GM10847 (cell line): ENCODE data around the gene PTPN1.

Experiments used
- POLR2A ChIP-seq: IDR thresholded peaks from 2 replicates; pipeline ENCODE4 v1.6.1; 2011; ENCODE audit not compliant: insufficient read length; ENCODE audit errors: extremely low read depth

The PTPN1 gene

DNA sequence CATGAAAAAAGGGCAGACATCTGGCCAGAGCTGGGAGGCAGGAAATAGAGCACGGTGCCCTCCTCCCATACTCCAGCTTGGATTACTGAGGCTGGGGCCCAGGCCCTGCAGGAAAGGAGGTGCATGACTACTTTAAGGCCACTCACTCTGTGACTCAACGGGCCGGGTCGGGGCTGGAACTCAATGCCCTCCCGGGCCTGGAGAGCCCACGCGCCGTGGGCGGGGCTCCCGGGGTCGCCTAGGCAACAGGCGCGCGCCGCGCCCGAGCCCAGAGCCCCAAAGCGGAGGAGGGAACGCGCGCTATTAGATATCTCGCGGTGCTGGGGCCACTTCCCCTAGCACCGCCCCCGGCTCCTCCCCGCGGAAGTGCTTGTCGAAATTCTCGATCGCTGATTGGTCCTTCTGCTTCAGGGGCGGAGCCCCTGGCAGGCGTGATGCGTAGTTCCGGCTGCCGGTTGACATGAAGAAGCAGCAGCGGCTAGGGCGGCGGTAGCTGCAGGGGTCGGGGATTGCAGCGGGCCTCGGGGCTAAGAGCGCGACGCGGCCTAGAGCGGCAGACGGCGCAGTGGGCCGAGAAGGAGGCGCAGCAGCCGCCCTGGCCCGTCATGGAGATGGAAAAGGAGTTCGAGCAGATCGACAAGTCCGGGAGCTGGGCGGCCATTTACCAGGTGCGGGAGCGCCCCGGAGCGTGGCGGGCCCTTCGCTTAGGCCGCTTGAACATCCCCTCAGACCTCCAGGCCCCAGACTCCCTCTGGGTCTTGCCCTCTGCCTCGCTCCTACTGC lies at the start of gene PTPN1:
Gene PTPN1, plus strand, starts transcription at position 461 of the 783 bp plus-strand sequence. Its CDS starts 145 bp downstream, at position 606.
- peak; percentile 98 for TF ChIP-seq POLR2A

DNA sequence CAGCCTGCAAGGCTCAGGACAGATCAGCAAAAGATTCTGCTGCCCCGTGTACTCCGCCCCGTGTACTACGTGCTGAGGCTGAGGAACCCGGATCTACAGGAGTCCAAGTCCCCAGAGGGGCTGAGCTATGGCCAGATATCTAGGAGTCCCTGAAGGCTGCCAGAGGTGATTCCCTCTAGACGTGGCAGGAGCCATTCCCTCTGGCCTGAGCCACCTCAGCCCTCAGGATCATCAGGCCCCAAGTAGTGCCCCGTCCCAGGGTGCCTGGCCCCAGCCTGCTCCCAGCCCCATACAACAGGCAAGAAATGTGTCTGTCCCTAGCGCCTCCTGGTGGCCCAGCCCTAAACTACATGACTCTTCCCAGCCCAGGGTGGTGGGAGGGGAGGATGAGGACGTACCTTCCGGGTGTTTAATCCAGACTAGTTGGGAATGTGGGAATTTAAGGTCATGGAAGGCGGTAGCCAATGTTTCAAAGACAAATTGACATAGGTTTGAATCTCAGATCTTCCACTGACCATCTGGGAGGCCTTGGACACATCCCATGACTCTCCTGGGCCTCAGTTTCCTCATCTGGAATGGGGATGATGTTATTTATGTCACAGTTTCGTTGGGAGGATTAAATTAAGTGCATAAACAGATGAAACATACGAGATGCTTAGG lies 49.4 kb upstream of the PTPN1 start:
- no peak for TF ChIP-seq POLR2A

DNA sequence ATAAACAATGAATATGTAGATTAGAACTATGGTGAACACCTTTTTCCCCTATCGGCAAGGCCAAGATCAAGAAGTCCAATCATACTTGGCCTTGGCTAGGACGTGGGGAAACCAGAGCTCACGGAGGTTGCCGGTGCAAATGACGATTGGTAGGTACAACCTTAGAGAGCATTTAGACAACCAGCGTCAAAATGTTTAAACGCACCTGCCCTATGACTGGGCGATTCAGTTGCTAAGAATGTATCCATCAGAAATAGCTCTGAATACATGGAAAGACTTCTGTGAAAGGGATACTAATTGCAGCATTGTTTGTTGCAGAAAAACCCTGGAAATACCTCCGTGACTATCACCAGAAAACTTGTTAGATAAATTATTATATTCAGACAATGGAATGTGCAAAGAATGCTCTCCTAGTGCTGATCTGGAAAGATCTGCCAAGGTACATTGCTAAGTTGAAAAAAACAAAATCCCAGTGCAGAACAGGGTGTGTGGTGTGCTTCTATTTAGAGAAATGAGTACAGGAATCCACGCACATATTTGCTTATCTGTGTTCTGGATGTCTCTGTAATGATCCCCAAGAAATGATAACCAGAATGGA lies 48.0 kb upstream of the PTPN1 start:
- TF ChIP-seq POLR2A, result no peak

DNA sequence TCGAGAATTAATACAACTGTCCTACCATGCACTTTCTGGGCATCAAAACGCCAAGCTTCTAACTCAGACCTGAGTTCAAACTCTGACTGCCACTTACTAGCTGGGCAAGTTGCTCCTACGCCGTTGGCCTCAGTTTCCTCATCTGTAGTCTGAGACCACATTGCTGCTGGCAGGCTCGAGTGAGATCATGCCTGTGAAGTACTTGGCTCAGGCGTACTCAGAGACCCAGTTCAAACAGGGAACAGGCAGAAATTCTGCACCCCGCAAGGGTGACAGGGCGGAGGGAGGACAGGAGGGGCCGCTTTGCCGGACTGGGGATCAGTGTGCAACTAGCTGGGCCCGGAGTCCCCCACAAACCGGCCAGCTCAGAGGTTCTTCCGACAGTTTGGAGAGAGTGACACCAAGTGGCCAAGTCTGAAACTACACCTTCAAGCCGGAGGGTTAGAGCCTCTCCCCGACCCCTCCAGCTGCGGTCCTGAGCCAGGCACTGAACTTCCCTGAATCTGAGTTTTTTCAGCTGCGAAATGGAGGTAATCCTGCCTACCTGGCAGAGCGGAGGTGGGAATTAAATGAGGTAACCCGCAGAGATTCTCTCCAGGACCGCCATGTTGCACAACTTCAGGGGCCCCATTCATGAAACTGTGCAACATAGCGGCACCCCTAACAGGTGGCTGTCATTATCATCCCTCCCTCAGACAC lies 46.0 kb upstream of the PTPN1 start:
- no peak for TF ChIP-seq POLR2A

DNA sequence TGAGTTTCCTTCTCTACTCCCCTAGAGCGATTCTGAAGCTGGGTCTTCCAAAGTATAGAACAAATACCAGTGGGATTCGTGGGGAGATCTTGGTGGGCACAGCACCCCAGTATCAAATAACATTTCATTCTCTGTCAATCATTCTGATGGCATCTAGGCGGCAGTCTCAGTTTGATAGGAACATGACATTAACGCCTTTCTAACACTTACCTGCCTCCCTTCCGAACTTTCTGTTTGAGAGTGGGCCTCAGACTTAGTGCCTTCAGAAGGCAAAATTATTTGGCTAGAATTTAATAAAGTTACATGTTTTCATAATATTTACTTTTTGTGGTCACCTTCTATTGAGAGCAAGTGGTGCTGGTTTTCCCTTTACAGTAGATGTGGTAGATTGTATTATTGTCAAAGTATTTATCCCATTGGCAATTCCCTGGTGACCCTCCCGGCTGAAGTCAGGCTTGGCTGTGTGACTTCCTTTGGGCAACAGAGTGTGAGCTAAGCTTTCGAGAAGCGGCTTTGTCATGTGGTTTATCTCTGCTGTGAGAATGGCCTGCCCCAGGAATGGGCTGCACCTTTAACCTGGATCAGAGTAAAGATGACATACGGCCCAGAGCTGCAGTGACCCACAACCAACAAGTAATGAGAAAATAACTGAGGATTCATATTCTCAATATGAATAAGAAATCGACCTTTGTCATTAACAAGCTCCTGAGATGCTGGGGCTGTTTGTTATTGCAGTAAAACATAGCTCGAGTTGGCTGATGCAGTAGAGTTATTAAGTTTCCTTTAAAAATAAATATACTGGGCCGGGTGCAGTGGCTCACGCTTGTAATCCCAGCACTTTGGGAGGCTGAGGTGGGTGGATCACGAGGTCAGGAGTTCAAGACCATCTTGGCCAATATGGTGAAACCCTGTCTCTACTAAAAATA lies 45.2 kb upstream of the PTPN1 start:
- no peak for TF ChIP-seq POLR2A

DNA sequence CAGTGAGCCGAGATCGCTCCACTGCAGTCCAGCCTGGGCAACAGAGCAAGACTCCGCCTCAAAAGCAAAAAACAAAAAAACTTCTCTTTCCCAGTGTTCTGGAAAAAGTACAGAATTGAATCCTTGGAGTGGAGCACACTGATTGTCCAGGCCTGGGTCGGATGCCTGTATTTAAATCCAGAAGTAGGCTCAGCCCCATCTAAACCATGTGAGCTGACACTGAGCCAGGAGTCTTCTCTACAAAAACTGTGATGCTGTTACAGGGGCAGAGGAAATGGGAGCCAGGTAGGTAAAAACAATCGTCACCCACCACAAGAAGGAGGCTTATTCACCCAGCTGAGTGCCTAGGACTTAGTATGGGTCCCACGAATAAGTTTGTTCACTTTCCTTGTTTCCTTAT lies 43.0 kb upstream of the PTPN1 start:
- TF ChIP-seq POLR2A, result no peak

DNA sequence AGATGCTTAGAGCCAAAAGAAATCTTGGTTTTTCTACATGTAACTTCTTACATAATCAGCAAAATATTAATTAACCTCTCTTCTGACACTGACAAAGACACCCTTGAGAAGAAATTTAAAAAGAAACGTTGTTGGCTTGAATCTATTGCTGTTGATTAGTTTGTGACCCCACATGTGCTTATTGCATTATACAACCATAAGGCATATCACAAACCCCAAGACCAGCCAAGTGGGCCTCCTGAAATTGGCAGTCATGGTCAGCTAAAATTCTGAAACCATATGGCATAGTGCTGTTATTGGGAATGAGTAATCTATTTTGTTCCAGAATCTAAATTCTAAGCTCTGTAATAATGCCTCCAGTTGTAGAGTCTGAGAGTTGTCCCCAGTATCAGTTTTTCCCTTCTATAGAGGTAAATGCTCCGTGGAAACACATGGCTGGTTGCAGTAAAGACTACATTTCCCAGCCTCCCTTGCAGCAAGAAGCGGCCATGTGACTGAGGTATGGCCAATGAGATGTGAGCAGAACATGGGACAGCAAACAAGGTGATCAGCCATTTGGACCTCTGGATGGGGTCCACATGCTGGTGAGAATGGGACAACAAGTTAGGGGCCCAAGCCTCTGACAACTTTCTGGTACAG lies 42.3 kb upstream of the PTPN1 start:
- TF ChIP-seq POLR2A, result no peak

DNA sequence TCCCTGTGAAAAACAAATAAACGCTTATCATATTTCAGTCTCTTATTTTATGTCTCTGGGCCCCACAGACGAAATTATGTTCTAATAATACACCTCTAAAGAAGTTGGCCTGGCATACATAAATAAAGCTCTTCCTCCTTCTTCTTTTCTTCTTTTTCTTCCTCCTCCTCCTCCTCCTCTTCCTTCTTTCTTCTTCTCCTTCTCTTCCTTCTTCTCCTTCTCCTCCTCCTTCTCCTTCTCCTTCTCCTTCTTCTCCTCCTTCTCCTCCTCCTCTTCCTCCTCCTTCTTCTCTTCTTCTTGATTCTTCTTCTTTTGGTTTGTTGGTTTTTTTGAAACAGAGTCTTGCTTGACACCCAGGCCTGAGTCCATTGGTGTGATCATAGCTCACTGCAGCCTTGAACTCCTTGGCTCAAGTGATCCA lies 41.8 kb upstream of the PTPN1 start:
- TF ChIP-seq POLR2A, result no peak

DNA sequence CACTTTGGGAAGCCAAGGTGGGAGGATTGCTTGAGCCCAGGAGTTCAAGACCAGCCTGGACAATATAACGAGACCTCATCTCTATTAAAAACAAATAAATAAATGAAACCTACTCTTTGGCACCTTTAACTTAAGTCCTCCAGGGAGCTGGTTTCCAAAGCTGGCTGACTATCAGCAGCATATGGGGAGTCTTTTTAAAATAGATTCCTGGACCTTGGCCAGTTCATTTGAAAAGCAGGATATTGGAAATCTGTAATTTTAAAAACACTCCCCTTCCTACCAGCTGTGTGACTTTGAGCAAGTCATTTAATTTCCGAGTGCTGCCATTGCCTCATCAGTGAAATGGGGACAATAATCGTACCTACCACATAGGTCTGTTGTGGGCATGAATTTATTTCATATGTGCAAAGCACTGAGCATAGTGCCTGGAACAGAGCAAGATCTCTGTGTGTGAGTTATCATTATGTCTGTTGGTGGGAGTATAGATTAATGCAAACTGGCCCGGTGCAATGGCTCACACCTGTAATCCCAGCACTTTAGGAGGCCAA lies 40.9 kb upstream of the PTPN1 start:
- TF ChIP-seq POLR2A, result no peak

DNA sequence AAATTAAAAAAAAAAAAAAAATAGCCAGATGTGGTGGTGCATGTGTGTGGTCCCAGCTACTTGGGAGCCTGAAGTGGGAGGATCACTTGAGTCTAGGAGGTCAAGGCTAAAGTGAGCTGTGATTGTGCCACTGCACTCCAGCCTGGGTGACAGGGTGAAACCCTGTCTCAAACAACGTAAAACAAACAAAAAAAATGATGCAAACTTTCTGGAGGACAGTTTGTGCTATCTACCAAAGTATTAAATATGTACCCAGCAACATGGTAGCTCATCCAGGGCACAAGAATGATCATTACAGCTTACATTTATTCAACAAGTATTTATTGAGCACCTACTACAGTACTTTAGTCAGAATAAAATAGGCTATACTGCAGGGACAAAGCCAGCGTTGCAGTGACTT lies 40.4 kb upstream of the PTPN1 start:
- TF ChIP-seq POLR2A, result no peak

DNA sequence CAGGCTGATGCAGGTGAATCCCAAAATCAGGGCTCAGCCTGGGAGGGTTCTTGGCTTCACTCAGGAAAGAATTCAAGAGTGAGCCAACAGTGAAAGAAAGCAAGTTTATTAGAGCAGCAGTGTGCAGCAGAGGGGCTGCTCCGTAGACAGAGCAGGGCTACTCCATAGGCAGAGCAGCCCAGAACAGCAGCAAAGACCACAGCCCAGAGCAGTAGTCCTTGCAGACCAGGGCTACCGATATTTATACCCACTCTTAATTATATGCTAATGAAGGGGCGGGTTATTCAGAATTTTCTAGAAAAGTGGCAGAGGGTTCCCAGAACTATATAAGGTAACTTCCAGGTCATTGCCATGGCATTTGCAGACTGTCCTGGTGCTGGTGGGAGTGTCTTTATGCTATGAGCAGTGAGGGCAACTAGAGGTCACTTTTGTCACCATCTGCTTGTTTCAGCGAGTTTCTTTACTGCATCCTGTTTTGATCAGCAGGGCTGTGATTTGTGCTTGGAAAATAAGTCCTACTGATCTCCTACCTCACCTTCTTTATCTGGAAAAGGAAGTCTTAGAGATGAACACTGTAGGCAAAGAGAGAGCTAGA lies 39.8 kb upstream of the PTPN1 start:
- no peak for TF ChIP-seq POLR2A

DNA sequence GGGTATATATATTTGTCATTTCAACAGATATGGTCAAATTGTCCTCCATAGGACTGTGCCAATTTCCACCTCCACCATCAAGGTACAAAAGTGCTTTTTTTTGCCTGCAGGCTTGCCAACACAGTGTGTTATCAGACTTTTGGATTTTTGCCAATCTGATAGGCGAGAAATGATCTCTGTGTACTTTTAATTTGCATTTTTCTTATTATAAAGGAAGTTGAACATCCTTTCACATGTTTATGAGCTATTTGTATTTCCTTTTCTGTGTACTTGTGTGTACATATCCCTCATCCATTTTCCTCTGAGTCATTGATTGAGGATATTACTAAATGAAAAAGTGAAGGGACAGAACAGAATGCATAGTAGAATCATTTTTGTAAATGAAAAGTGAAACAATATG lies 39.0 kb upstream of the PTPN1 start:
- TF ChIP-seq POLR2A, result no peak

DNA sequence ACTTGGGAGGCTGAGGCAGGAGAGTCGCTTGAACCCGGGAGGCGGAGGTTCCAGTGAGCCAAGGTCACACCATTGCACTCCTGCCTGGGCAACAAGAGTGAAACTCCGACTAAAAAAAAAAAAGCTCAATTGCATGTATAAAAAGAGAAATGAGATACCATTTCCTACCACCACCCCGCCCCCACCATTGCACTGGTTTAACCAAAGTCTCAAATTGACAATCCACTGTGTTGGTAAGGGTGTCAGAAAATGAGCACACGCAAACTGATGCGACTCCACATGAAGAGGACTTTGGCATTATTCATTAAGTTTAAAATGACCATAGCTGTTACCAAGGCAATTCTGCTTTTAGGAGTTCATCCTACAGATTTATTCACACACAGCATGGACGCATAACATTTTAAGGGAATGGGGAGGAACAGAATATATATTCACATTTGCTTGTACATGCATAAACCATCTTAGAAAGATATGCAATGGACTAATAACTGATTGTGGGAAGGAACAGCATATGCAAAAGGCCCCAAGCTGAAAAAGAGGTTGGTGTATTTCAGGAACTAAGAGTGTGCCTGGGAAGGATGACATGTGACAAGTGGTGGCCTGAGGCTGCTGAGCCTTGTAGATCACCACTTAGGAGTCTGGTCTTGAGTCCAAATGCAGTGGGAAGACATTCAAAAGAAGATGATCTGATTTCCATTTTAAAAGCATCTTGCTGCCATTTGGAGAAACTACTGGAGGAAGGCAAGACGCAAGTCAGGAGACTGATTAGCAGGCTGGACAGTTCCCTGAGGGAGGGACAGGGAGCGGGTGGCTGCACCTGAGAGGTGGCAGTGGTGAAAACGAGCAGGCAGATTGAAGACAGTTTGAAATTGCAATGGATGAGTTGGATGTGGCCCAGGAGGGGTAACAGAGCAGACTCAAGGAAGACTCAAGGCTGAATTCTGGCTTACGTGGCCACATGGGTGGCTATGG lies 37.2 kb upstream of the PTPN1 start:
- TF ChIP-seq POLR2A, result no peak
